SHP77 treated with DMSO at 0.1 percent for 48 hours (cell line): ENCODE measurements around the gene CGAS.
"Not testable (repeated sequence)": the region's sequence is repeated elsewhere in the genome, so short reads cannot be mapped to it uniquely, and the experiment has no call there.

Experiments used
- DNase-seq: peaks from one replicate; lab custom pipeline; 2025; lab: John Stamatoyannopoulos, UW

Gene CGAS

DNA sequence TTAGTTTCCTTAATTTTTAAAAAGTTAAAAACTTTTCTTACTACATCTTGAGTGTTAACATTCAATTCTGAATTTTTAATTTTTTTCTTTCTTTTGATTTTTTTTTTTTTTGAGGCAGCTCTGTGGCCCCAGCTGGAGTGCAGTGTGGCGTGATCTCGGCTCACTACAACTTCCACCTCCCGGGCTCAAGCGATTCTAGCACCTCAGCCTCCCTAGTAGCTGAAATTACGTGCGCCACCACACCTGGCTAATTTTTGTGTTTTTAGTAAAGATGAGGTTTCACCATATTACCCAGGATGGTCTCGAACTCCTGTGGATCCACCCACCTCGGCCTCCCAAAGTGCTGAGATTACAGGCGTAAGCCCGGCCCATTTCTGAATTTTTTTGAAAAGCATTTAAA, 56.2 kb downstream of the CGAS start:
- DNase-seq, result no peak

DNA sequence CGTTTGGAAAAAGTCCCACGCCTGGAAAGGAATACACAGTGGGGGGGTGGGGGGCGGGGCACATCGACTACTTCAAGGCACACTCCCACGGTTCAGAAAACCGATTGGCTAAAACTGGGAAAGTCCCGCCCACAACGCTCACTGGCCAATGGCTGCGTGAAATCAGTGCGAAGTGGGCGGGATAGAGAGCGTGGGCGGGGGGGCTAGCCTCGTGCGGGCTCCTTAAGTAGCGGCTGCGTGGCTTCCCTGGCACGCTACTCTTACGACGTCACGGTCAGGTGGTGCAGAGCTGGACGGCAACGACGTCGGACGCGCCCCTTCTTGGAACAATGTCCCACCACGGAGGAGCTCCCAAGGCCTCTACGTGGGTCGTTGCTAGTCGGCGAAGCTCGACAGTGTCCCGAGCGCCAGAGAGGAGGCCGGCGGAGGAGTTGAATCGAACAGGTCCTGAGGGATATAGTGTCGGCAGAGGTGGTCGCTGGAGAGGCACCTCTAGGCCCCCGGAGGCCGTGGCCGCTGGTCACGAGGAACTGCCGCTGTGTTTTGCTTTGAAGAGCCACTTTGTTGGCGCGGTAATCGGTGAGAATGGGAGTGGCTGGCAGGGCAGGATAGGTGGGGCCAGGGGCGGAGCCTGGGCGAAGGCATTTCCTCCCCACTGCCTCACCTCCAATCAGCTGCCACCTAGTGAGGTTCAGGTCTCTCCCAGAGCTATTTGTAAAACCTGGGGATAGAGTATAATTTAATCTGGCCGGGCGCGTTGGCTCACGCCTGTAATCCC, 57.3 kb downstream of the CGAS start, which contains the start of gene DDX43:
Gene DDX43 (plus strand): TSS at position 252 of the 778 bp plus-strand sequence. CDS start 78 bp downstream, at position 330.
- DNase-seq, result peak; percentile 52

DNA sequence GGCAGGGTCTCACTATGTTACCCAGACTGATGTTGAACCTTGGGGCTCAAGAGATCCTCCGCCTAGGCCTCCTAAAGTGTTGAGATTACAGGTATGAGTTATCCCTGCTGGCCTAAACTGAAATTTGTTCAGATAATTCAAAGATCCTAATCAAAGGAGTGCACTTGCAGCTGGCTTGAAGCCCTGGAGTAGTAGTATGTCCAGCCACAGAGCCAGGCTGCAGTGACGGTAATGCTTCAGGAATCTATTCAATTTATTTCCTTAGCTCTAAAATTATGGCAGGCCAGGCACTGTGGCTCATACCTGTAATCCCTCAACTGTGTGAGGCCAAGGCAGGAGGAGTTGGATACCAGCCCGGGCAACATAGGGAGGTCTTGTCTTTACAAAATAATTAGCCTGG, 58.8 kb downstream of the CGAS start:
- no peak for DNase-seq

DNA sequence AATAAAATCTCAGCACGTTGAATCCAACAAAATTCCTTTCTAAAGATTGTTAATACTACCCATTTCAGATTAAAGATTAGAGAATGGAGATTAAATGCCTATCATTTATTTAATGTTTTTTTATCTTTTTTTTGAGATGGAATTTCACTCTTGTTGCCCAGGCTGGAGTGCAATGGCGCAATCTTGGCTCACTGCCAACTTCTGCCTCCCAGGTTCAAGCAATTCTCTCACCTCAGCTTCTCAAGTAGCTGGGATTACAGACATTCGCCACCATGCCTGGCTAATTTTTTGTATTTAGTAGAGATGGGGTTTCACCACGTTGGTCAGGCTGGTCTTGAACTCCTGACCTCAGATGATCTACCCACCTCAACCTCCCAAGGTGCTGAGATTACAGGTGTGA, 59.9 kb downstream of the CGAS start:
- not testable (repeated sequence) for DNase-seq

DNA sequence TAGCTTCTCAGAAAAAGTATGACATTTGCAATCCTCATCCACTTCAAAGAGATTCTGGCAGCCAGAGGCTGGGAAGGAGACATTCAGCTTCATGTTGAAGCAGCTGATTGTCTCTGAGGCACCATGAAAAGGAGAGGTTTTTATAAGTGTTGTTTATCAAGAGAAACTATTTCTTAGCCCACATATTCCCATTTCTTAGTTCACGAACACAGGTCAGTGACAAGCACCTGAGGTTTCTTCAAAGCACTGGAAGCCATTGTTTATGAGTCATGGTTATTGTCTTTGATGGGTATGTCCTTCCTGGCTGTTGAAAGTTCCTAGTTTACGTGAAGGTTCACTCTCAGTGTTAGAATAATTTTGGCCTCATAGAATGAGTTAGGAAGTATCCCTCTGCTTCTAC, 60.4 kb downstream of the CGAS start:
- DNase-seq, result no peak

DNA sequence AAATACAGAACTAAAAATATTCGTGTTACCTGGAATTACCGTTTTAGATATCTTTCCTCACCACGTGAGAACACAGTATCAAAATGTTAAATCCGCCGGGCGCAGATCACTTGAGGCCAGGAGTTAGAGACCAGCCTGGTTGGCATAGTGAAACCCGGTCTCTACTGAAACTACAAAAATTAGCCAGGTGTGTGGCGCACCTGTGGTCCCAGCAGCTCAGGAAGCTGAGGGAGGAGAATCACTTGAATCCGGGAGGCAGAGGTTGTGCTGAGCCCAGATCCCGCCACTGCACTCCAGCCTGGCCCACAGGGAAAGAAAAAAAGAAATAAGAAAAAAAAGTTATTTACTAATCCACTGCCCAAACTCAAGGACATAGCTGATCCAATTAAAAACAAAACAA, 62.2 kb downstream of the CGAS start:
- DNase-seq, result no peak

DNA sequence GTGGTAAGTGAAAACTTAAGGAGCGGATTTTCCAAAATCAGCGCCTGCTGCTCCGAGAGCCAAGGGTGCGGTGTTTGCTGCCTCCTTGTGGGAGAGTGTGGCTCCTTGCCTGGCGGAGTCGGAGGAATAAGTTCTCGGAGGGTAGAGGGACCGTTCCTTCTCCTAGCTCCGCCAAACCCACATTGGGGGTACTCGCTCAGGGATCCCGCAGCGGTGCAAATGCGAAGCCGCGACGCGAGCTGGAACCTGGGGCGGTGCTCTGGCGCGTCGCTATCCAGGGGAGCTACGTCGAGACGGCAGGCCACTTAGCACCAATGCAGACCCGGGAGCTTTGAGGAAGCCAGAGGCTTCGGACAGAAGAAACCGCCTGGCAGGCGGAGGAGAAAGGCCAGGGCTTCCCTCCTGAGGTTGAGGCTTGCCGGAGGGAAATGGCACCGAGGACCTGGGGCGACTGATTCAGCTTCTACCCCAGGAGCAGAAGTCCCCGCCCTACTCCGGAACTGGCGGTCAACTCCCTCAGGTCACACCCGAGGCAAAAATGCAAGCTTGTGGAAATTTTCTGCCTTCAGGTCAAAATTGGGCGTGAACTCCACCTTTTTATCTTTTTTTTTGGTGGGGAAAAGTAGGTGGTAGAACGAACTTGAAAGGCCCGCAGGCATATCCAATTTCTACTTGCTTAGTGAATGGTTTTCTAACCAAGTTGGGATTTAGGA, 63.1 kb downstream of the CGAS start:
- DNase-seq, result no peak

DNA sequence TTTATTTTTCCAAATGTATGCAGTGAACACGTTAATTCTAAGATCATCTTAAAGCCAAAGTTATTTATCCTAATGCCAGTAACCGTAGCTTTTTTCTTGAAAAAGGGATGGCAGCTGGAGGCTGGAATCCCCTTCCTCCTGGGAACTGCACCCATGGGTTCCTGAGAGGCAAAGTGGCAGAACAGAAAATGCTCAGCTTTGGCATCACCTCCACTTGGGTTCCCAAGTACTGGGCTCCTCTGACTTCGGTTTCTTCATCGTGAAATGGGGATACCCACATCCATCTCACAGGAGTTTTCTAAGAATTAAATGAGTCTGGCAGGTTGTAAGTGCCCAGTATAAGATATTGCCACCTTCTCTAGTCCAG, 63.7 kb downstream of the CGAS start:
- no peak for DNase-seq

DNA sequence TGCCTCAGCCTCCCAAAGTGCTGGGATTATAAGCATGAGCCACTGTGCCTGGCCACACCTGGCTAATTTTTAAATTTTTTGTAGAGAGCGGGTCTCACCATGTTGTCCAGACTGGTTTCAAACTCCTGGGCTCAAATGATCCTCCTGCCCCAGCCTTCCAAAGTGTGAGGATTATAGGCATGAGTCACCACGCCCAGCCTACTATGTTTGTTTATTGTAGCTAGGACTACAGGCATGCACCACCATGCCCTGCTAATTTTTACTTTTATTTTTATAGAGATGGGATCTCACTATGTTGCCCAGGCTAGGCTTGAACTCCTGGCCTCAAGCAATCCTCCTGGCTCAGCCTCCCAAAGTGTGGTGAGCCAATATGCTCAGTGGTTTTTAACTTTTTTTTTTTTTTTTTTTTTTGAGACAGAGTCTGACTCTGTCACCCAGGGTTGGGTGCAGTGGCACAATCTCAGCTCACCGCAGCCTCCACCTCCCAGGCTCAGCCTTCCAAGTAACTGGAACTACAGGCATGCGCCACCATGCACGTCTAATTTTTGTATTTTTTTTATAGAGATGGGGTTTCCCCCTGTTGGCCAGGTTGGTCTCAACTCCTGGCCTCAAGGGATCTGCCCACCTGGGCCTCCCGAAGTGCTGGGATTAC, 69.5 kb downstream of the CGAS start:
- no peak for DNase-seq

DNA sequence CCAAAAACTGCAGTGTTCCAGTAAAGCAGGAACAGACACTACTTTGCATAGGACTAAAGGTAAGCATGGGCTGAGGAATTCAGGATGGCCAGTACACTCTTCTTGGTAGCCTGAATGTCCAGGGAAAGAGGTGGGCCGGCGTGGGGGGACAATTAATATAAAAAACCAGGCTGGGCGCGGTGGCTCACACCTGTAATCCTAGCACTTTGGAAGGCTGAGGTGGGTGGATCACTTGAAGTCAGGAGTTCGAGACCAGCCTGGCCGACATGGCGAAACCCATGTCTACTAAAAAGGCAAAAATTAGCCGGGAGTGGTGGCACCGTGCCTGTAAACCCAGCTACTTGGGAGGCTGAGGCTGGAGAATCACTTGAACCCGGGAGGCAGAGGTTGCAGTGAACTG, 70.6 kb downstream of the CGAS start:
- DNase-seq, result not testable (repeated sequence)

DNA sequence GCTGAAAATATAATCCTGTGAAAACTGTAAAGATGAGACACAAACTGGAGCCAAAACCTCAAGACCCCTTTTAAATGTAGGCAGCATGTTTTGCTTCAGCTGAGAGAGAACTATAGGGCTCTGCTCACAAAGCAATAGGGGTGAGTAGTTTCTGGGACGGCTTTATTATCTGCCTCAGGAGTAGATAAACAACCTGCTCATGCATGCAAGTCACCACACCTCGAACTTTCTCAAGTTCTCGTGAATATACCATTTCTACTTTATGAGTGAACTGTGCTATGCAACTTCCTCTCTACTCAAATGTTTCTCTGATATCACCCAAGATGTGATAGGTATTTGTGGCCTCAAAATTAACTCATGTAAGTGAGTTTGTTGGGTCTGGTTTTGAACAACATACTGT, 74.9 kb downstream of the CGAS start:
- DNase-seq, result no peak

DNA sequence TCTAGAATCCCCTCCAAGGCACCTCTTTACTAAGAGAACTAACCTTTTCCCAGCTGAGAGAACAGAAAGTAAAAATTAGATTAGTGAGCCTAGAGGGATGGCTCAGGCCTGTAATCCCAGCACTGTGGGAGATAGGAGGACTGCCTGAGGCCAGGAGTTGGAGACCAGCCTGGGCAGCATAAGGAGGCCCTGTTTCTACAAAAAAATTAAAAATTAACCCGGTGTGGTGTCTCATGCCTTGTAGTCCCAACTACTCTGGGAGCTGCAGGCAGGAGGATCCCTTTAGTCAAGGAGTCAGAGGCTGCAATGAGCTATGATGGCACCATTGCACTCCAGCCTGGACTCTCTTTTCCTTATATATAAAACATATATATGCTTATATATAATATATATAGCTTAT, 76.9 kb downstream of the CGAS start:
- DNase-seq, result no peak
